SK-N-SH (cell line): ENCODE measurements around the gene DUOXA2. TPM values are rescaled to one million over a fixed set of nuclear protein-coding genes. Genes with fewer than 3 reads are reported as not detected.
A peak's percentile ranks its signal among the peaks of the same experiment; 100 is the strongest.

ENCODE experiments used
- CTCF ChIA-PET: fragments of 300-600, 350-600 bp; formaldehyde crosslinking; extraction: SDS; loops from one replicate; lab custom pipeline; 2021; lab: Yijun Ruan, JAX
- POLR2A ChIA-PET: fragments of 350-600 bp; sonication (Branson Sonifier 250); formaldehyde crosslinking; extraction: SDS; loops from one replicate; lab custom pipeline; 2020; ENCODE audit warnings: antibody characterized with exemption, inconsistent platforms; lab: Yijun Ruan, JAX
- DNase-seq: peaks from one replicate; pipeline ENCODE4 v3.0.0; 2012
- H2AFZ ChIP-seq: fragments of 200-600 bp; sonication (generic); 2 replicates; pipeline ENCODE4 v1.8.1; 2016; ENCODE audit warnings: antibody characterized with exemption, mild to moderate bottlenecking, low read depth
- H3F3A ChIP-seq: fragments of 200-600 bp; sonication (generic); replicated peaks from 2 replicates; pipeline ENCODE3; 2016; ENCODE audit warnings: antibody characterized with exemption, mild to moderate bottlenecking; ENCODE audit not compliant: insufficient read depth
- H3K27ac ChIP-seq, 2 experiments: fragments of 200-500 bp in 1 of 2; fragments of 200-600 bp in 1 of 2; sonication (Bioruptor generic) in 1 of 2; sonication (generic), shearing (Covaris generic) in 1 of 2; 2 replicates each; pipeline versions ENCODE4 v1.5.1 to v1.6.1; 2014 to 2016; ENCODE audit warnings: low read depth in 2 of 2, inconsistent platforms in 1 of 2, low read length in 1 of 2, mild to moderate bottlenecking in 1 of 2, mixed read lengths in 1 of 2
- H3K27me3 ChIP-seq: fragments of 200-600 bp; sonication (generic), shearing (Covaris generic); 2 replicates; pipeline ENCODE4 v1.6.1; 2016; ENCODE audit warnings: mixed run types; ENCODE audit not compliant: insufficient read depth
- H3K36me3 ChIP-seq, 2 experiments: fragments of 200-500 bp in 1 of 2; fragments of 200-600 bp in 1 of 2; sonication (Bioruptor generic) in 1 of 2; sonication (generic) in 1 of 2; replicated peaks in 1 of 2; 2 replicates each; pipeline versions ENCODE3 to v1.5.1; 2014 to 2016; ENCODE audit warnings: low read length in 1 of 2, mild to moderate bottlenecking in 1 of 2; ENCODE audit not compliant: insufficient read depth in 2 of 2, control insufficient read depth in 1 of 2
- H3K4me1 ChIP-seq, 2 experiments: fragments of 200-500 bp in 1 of 2; fragments of 200-600 bp in 1 of 2; sonication (Bioruptor generic) in 1 of 2; sonication (generic), shearing (Covaris generic) in 1 of 2; 2 replicates each; pipeline versions ENCODE4 v1.5.1 to v1.6.1; 2014 to 2016; ENCODE audit warnings: low read depth in 1 of 2, low read length in 1 of 2, mixed run types in 1 of 2; ENCODE audit not compliant: insufficient read depth in 2 of 2, control insufficient read depth in 1 of 2
- H3K4me2 ChIP-seq: fragments of 200-600 bp; sonication (generic), shearing (Covaris generic); 2 replicates; pipeline ENCODE4 v1.6.1; 2017; ENCODE audit warnings: mixed run types
- H3K4me3 ChIP-seq, 2 experiments: fragments of 200-500 bp in 1 of 2; fragments of 200-600 bp in 1 of 2; sonication (Bioruptor generic) in 1 of 2; sonication (generic), shearing (Covaris generic) in 1 of 2; 2 replicates each; pipeline versions ENCODE4 v1.5.1 to v1.8.1; 2014 to 2016; ENCODE audit warnings: low read depth in 2 of 2, inconsistent platforms in 1 of 2, low read length in 1 of 2, mild to moderate bottlenecking in 1 of 2, mixed read lengths in 1 of 2, moderate library complexity in 1 of 2
- H3K79me2 ChIP-seq: fragments of 200-600 bp; sonication (generic); 2 replicates; pipeline ENCODE4 v1.8.1; 2017; ENCODE audit warnings: mild to moderate bottlenecking; ENCODE audit not compliant: insufficient read depth
- H3K9ac ChIP-seq: fragments of 200-600 bp; sonication (generic); 2 replicates; pipeline ENCODE4 v1.6.1; 2017; ENCODE audit warnings: mixed run types
- H3K9me2 ChIP-seq: fragments of 200-600 bp; sonication (generic); 2 replicates; pipeline ENCODE4 v1.6.1; 2017; ENCODE audit warnings: mixed run types
- H3K9me3 ChIP-seq: fragments of 200-600 bp; sonication (generic); 2 replicates; pipeline ENCODE4 v1.6.1; 2017; ENCODE audit warnings: mixed run types, mild to moderate bottlenecking, moderate library complexity
- H4K20me1 ChIP-seq: fragments of 200-600 bp; sonication (generic); 2 replicates; pipeline ENCODE4 v1.6.1; 2017; ENCODE audit warnings: mild to moderate bottlenecking, mixed run types; ENCODE audit not compliant: insufficient read depth
- CTCF ChIP-seq: fragments of 200-600 bp; sonication (generic); IDR thresholded peaks from 2 replicates; pipeline ENCODE4 v1.6.1; 2017; ENCODE audit warnings: antibody characterized with exemption, mild to moderate bottlenecking, moderate library complexity
- ELF1 ChIP-seq: IDR thresholded peaks from 2 replicates; pipeline ENCODE4 v1.4.0; 2012
- EP300 ChIP-seq, 2 experiments: IDR thresholded peaks; 2 replicates each; pipeline versions ENCODE4 v1.4.0 to v1.6.1; 2012; ENCODE audit warnings: borderline replicate concordance in 1 of 2, low read depth in 1 of 2, low read length in 1 of 2
- FOXM1 ChIP-seq: IDR thresholded peaks from 2 replicates; pipeline ENCODE4 v1.4.0; 2012; ENCODE audit warnings: low read depth, mild to moderate bottlenecking
- MAX ChIP-seq: IDR thresholded peaks from 2 replicates; pipeline ENCODE4 v1.4.0; 2012; ENCODE audit warnings: low read depth
- MXI1 ChIP-seq: IDR thresholded peaks from 2 replicates; pipeline ENCODE4 v1.6.1; 2012; ENCODE audit warnings: mild to moderate bottlenecking, low read depth, low read length, improper control_type of control experiment
- NRF1 ChIP-seq: IDR thresholded peaks from 2 replicates; pipeline ENCODE4 v1.6.1; 2012; ENCODE audit warnings: low read depth, mild to moderate bottlenecking, low read length
- RCOR1 ChIP-seq: fragments of 150-350 bp; IDR thresholded peaks from 2 replicates; pipeline ENCODE4 v1.6.1; 2017; ENCODE audit warnings: antibody characterized with exemption, low read length
- RXRA ChIP-seq: IDR thresholded peaks from 2 replicates; pipeline ENCODE4 v1.4.0; 2012; ENCODE audit warnings: low read depth, mild to moderate bottlenecking, borderline replicate concordance
- SIN3A ChIP-seq: IDR thresholded peaks from 2 replicates; pipeline ENCODE4 v1.6.1; 2012; ENCODE audit warnings: low read depth, mild to moderate bottlenecking, low read length, moderate library complexity, borderline replicate concordance
- SMC3 ChIP-seq: IDR thresholded peaks from 2 replicates; pipeline ENCODE4 v1.6.1; 2012; ENCODE audit warnings: low read depth, low read length, improper control_type of control experiment
- TCF12 ChIP-seq: IDR thresholded peaks from 2 replicates; pipeline ENCODE4 v1.4.0; 2012
- ZBTB33 ChIP-seq: IDR thresholded peaks from 2 replicates; pipeline ENCODE4 v1.4.0; 2012; ENCODE audit warnings: low read depth, borderline replicate concordance
- WGBS: methylation state at CpG from one replicate; pipeline ENCODE4 v1.1.6; 2017; ENCODE audit warnings: low lambda C conversion rate; 5-methylcytosine and 5-hydroxymethylcytosine counted together
- polyA plus RNA-seq, 3 experiments: library from polyadenylated mRNA; depleted of rRNA; stranded (reverse); fragments of >200 nt; gene quantifications; 2 replicates each; pipeline ENCODE4 v1.2.3, GENCODE V29; 2012

DUOXA2 gene
- polyA plus RNA-seq, 1 of the 3 experiments (the other 2 are of a cell fraction): not detected

GRCh38 chr15:45087513-45087912, 26.6 kb upstream of the DUOXA2 start:
- Histone ChIP-seq H3K79me2 (no peaks in the 10 kb centered on the region), H3F3A (no peaks in the 10 kb centered on the region), H3K9ac (no peak overlapping the region), H3K4me1 (no peaks in the 10 kb centered on the region), H4K20me1 (no peaks in the 10 kb centered on the region), H3K27me3 (0 out of 2 replicates have a peak, but pooled peaks cover 8% of the 10 kb centered on the region), H3K4me3 (no peak overlapping the region), H3K9me3 (no peaks in the 10 kb centered on the region), H3K27ac (no peak overlapping the region), H3K36me3 (no peaks in the 10 kb centered on the region), H2AFZ (no peak overlapping the region), H3K4me2 (no peak overlapping the region), H3K9me2 (no peaks in the 10 kb centered on the region)
- no peak for TF ChIP-seq FOXM1
- TF ChIP-seq CTCF: peak; percentile 10; the same call in 1 of the 2 replicates
- no peak for TF ChIP-seq EP300 (IDR thresholded peaks at IDR 0.05; ENCODE audit: borderline replicate concordance in 1 of 2, low read depth in 1 of 2, low read length in 1 of 2)
- no peak for TF ChIP-seq RCOR1
- ChIA-PET POLR2A (no interaction called here), CTCF (interaction anchor here (0.6 to 8.4 kb wide), 2 partner anchors 27 to 31 kb away, joined by 3 to 46 read pairs; partner anchors contain the start of gene DUOXA2)
- no peak for DNase-seq
- WGBS: 21% methylated on average over 1 of the region's 1 CpG

GRCh38 chr15:45088801-45089711, 25.1 kb upstream of the DUOXA2 start:
- Histone ChIP-seq H3F3A (no peaks in the 10 kb centered on the region), H3K4me2 (no peak overlapping the region), H3K9ac (no peak overlapping the region), H3K27me3 (0 out of 2 replicates have a peak, but pooled peaks cover 8% of the 10 kb centered on the region), H3K27ac (no peak overlapping the region), H3K9me2 (no peaks in the 10 kb centered on the region), H3K79me2 (no peaks in the 10 kb centered on the region), H3K4me1 (no peaks in the 10 kb centered on the region), H3K36me3 (no peaks in the 10 kb centered on the region), H2AFZ (no peak overlapping the region), H3K9me3 (no peaks in the 10 kb centered on the region)
- whole genome bisulfite sequencing: 58% methylated on average over 10 of the region's 10 CpGs
- ChIA-PET POLR2A (no interaction called here), CTCF (interaction anchor here (0.7 to 8.4 kb wide), 4 partner anchors 21 to 116 kb away, joined by 3 to 46 read pairs (median 3); no protein-coding TSS in a partner anchor)
- DNase-seq: no peak
- TF ChIP-seq RXRA (no peak), MAX (no peak), SIN3A (no peak), MXI1 (no peak), NRF1 (no peak), RCOR1 (no peak), SMC3 (no peak), CTCF (no peak), TCF12 (no peak), ZBTB33 (no peak), ELF1 (no peak)
- TF ChIP-seq, all 33 proteins: peak for 0
- H4K20me1 ChIP-seq: no peaks in the 10 kb centered on the region
- no peak overlapping the region for H3K4me3 ChIP-seq
